Panc1 (cell line): ENCODE measurements around the gene QRFP. TPM values are rescaled to one million over a fixed set of nuclear protein-coding genes. Genes with fewer than 3 reads are reported as not detected.
"Not testable (repeated sequence)": the region's sequence is repeated elsewhere in the genome, so short reads cannot be mapped to it uniquely, and the experiment has no call there.

ENCODE experiments used
- ATAC-seq: fragments of 200-7000 bp; cut with Tn5 transposase; 2 replicates; pipeline ENCODE4 v1.9.1; 2020; ENCODE audit warnings: mild to moderate bottlenecking, moderate library complexity
- BruUV-seq: library from RNA; stranded (reverse); fragments of 400-500 nt; replicated peaks from 2 replicates; lab custom pipeline; 2021; lab: Mats Ljungman, UMichigan
- CTCF ChIA-PET: fragments of 300-600 bp; sonication (Branson Sonifier 250); formaldehyde crosslinking; loops from one replicate; lab custom pipeline; 2022; ENCODE audit warnings: antibody characterized with exemption; lab: Charles Lee
- POLR2A ChIA-PET: fragments of 300-600 bp; sonication (Branson Sonifier 250); formaldehyde crosslinking; loops from one replicate; lab custom pipeline; 2022; ENCODE audit warnings: antibody characterized with exemption; lab: Charles Lee
- DNase-seq: peaks from one replicate; pipeline ENCODE4 v3.0.0-alpha.2; 2010; ENCODE audit warnings: low read depth, low spot score
- H3K27ac ChIP-seq: 2 replicates; pipeline ENCODE4 v1.5.1; 2011; ENCODE audit warnings: mild to moderate bottlenecking, low read length, inconsistent platforms
- H3K27me3 ChIP-seq: fragments of 200-500 bp; sonication (Bioruptor generic); 2 replicates; pipeline ENCODE4 v1.6.0; 2014; ENCODE audit warnings: low read length, inconsistent platforms; ENCODE audit not compliant: control insufficient read depth, insufficient read depth
- H3K36me3 ChIP-seq: fragments of 200-500 bp; sonication (Bioruptor generic); 2 replicates; pipeline ENCODE4 v1.5.1; 2014; ENCODE audit warnings: inconsistent platforms, mild to moderate bottlenecking, low read length, moderate library complexity; ENCODE audit not compliant: control insufficient read depth, insufficient read depth
- H3K4me1 ChIP-seq: 2 replicates; pipeline ENCODE4 v1.5.1; 2011; ENCODE audit warnings: inconsistent platforms, mild to moderate bottlenecking, low read length, moderate library complexity; ENCODE audit not compliant: control insufficient read depth, insufficient read depth
- H3K4me3 ChIP-seq, 2 experiments: 2 replicates each; pipeline ENCODE4 v1.5.1; 2011 to 2012; ENCODE audit warnings: low read depth in 2 of 2, low read length in 2 of 2, mild to moderate bottlenecking in 2 of 2, inconsistent platforms in 1 of 2, moderate library complexity in 1 of 2
- H3K9me3 ChIP-seq: fragments of 200-500 bp; sonication (Bioruptor generic); 2 replicates; pipeline ENCODE4 v1.5.1; 2014; ENCODE audit warnings: low read depth, mild to moderate bottlenecking, inconsistent platforms, low read length, moderate library complexity; ENCODE audit not compliant: control insufficient read depth, insufficient read depth
- CTCF ChIP-seq: fragments of 450-650 bp; IDR thresholded peaks from 2 replicates; pipeline ENCODE4 v1.5.1; 2017; ENCODE audit warnings: mild to moderate bottlenecking
- POLR2AphosphoS5 ChIP-seq: IDR thresholded peaks from 2 replicates; pipeline ENCODE4 v1.6.1; 2012; ENCODE audit warnings: mild to moderate bottlenecking, low read depth, low read length, moderate library complexity
- REST ChIP-seq, 2 experiments: IDR thresholded peaks; 2 replicates each; pipeline ENCODE4 v1.6.1; 2011 to 2012; ENCODE audit warnings: low read depth in 2 of 2, control low read depth in 1 of 2, low read length in 1 of 2, mild to moderate bottlenecking in 1 of 2, moderate library complexity in 1 of 2; ENCODE audit not compliant: insufficient read depth in 1 of 2
- SIN3A ChIP-seq: IDR thresholded peaks from 2 replicates; pipeline ENCODE4 v1.6.1; 2012; ENCODE audit warnings: low read depth, mild to moderate bottlenecking, low read length, moderate library complexity, borderline replicate concordance; ENCODE audit not compliant: insufficient read depth
- TCF7L2 ChIP-seq: IDR thresholded peaks from 2 replicates; pipeline ENCODE4 v1.6.1; 2011; ENCODE audit warnings: mild to moderate bottlenecking, low read depth, low read length, inconsistent platforms
- in situ Hi-C: cut with HindIII; loops from 2 replicates; pipeline ENCODE4 v1.10.0; 2016; ENCODE audit warnings: low sequenced_read_pairs, low pct_unique_long_range_greater_than_20kb
- intact Hi-C: fragments of 100-400 bp; cut with micrococcal nuclease; formaldehyde crosslinking; loops from one replicate; pipeline ENCODE4 v1.10.0; 2022; ENCODE audit not compliant: unreplicated experiment
- total RNA-seq: library from RNA; stranded (reverse); gene quantifications from one replicate; pipeline ENCODE4 v1.2.1, GENCODE V29; 2021; ENCODE audit not compliant: unreplicated experiment

The QRFP gene
- total RNA-seq, 1 experiment from 2014 or later = not detected

- CTCF ChIA-PET = interaction anchor here (0.7 kb wide), 1 partner anchor 13 kb away, joined by 9 read pairs; no protein-coding TSS in a partner anchor
- BruUV-seq = no TSS peak
- Histone ChIP-seq H3K27me3 (no peaks in the 10 kb centered on the region), H3K4me1 (peaks cover 31% of the 10 kb centered on the region), H3K4me3 (no peak overlapping the region), H3K36me3 (peaks cover 2% of the 10 kb centered on the region; the same call in 1 of the 2 replicates), H3K27ac (no peak overlapping the region), H3K9me3 (no peaks in the 10 kb centered on the region)
- ATAC-seq = no peak
- POLR2A ChIA-PET = no interaction called here
- in situ Hi-C loops = no loop called here
- no peak for TF ChIP-seq CTCF
- TF ChIP-seq SIN3A = no peak
- no peak for TF ChIP-seq POLR2AphosphoS5
- TF ChIP-seq TCF7L2 = no peak
- no peak for TF ChIP-seq REST (IDR thresholded peaks at IDR 0.05; ENCODE audit: insufficient read depth in 1 of 2, low read depth in 2 of 2, low read length in 1 of 2)
- no peak for DNase-seq
- intact Hi-C loops = no loop called here
Measured at GRCh38 chr9:130852801-130853200, 43.8 kb downstream of the QRFP start.

GRCh38 chr9:130849356-130849755 lies 47.3 kb downstream of the QRFP start:
- ChIA-PET CTCF (no interaction called here), POLR2A (no interaction called here)
- TF ChIP-seq TCF7L2 = no peak
- TF ChIP-seq CTCF = no peak
- no peak for TF ChIP-seq REST (IDR thresholded peaks at IDR 0.05; ENCODE audit: insufficient read depth in 1 of 2, low read depth in 2 of 2, low read length in 1 of 2)
- no peak for TF ChIP-seq SIN3A
- TF ChIP-seq POLR2AphosphoS5 = no peak
- BruUV-seq = no TSS peak
- ATAC-seq (no peak), DNase-seq (no peak)
- Histone ChIP-seq H3K4me1 (peaks cover 54% of the 10 kb centered on the region), H3K27me3 (no peaks in the 10 kb centered on the region), H3K27ac (no peak overlapping the region; the same call in 1 of the 2 replicates), H3K9me3 (no peaks in the 10 kb centered on the region), H3K36me3 (no peaks in the 10 kb centered on the region), H3K4me3 (no peak overlapping the region)
- in situ Hi-C loops = no loop called here
- intact Hi-C loops = no loop called here

- H3K27ac ChIP-seq, H3K27me3 ChIP-seq, intact Hi-C loops, ATAC-seq, in situ Hi-C loops, BruUV-seq, CTCF ChIA-PET, DNase-seq, H3K4me3 ChIP-seq, H3K36me3 ChIP-seq, H3K9me3 ChIP-seq: not testable (repeated sequence)
- POLR2A ChIA-PET = interaction anchor here (0.7 kb wide), 1 partner anchor 575 kb away, joined by 7 read pairs; no protein-coding TSS in a partner anchor
- peaks cover 52% of the 10 kb centered on the region for H3K4me1 ChIP-seq
Measured at GRCh38 chr9:130848514-130848913, 48.1 kb downstream of the QRFP start.
